Coronary artery (tissue), 2 donors: ENCODE measurements around the gene CBR3.

Experiments
- DNase-seq: peaks from one replicate; pipeline ENCODE4 v3.0.0-alpha.2; 2017; ENCODE audit warnings: low spot score
- H3K27ac ChIP-seq, 2 donors: fragments of 200-600 bp; sonication (generic); one replicate each; pipeline ENCODE4 v1.5.1; 2016 to 2019
- H3K4me3 ChIP-seq: fragments of 200-600 bp; sonication (generic); 2 replicates; pipeline ENCODE4 v1.5.1; 2016; ENCODE audit warnings: mild to moderate bottlenecking, moderate library complexity
- CTCF ChIP-seq: fragments of 200-600 bp; sonication (generic); IDR thresholded peaks from one replicate; pipeline ENCODE4 v1.5.1; 2019; ENCODE audit warnings: antibody characterized with exemption

CBR3 gene

GRCh38 chr21:36134803-36135390 lies at the start of gene CBR3:
CBR3 (plus strand) TSS chr21:36135079; CDS start chr21:36135193, 114 bp downstream.
- no peak for TF ChIP-seq CTCF
- Histone ChIP-seq H3K4me3 (peak within 1 kb of the TSS; percentile 91), H3K27ac (peak within 1 kb of the TSS; percentile 81 to 98)
- peak; percentile 87 for DNase-seq

DNA sequence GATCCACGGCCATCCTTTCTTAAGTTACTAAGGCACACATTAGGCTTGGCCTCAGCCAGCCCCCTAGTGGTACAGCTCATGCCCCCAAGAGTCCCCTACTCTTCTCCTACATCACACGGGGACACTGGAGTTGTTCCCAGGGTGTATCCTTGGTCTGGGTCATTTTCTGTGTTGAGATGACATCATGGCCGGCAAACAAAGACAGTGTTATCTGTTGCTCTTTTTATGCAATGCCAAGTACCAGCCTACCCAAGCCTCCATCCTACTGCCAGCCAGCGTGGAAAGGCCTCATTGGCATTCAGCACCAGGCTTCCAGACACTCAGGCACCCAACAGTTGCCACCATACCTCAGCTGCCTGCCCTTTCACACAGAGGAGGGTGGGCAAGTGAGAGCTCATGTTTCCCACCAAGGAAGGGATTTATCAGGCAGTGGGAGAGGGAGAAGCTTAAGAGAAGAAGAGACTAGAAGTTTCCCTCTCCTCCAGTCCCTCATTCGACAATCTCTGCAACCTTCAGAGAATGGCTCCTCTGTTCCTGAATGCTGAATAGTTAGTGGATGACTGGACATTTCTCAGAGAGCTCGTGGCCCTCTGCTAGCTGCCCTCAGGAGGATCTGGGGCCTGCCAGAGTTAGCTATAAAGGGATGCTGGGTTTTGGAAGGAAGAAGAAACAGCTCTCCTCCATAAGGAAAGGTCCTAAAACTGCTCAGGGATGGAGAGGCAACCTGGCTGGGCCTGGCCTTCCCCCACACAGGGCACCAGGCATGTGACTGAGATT lies 47.3 kb upstream of the CBR3 start:
- no peak for TF ChIP-seq CTCF
- Histone ChIP-seq H3K4me3 (no peak overlapping the region), H3K27ac (no peak overlapping the region)
- no peak for DNase-seq

DNA sequence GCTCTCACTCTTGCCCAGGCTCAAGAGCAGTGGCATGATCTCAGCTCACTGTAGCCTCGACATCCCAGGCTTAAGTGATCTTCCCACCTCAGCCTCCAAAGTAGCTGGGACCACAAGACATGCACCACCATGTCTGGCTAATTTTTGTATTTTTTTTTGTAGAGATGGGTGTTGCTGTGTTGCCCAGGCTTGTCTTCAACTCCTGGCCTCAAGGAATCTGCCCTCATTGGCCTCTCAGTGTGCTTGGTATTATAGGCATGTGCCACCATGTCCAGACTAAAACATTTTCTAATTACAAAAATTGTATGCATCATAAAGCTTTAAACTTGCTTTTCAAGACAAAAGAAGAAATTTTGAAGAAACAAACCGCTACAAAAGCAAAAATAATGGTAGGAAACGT lies 44.9 kb upstream of the CBR3 start:
- no peak overlapping the region for H3K4me3 ChIP-seq
- no peak overlapping the region for H3K27ac ChIP-seq
- no peak for DNase-seq
- TF ChIP-seq CTCF: no peak

- Histone ChIP-seq H3K27ac (no peak overlapping the region), H3K4me3 (no peak overlapping the region)
- no peak for TF ChIP-seq CTCF
- DNase-seq: no peak
Observed at GRCh38 chr21:36092681-36093080, 42.2 kb upstream of the CBR3 start.

- H3K4me3 ChIP-seq: no peak overlapping the region
- no peak for TF ChIP-seq CTCF
- no peak for DNase-seq
- no peak overlapping the region for H3K27ac ChIP-seq
Observed at GRCh38 chr21:36093512-36093911, 41.4 kb upstream of the CBR3 start.

DNA sequence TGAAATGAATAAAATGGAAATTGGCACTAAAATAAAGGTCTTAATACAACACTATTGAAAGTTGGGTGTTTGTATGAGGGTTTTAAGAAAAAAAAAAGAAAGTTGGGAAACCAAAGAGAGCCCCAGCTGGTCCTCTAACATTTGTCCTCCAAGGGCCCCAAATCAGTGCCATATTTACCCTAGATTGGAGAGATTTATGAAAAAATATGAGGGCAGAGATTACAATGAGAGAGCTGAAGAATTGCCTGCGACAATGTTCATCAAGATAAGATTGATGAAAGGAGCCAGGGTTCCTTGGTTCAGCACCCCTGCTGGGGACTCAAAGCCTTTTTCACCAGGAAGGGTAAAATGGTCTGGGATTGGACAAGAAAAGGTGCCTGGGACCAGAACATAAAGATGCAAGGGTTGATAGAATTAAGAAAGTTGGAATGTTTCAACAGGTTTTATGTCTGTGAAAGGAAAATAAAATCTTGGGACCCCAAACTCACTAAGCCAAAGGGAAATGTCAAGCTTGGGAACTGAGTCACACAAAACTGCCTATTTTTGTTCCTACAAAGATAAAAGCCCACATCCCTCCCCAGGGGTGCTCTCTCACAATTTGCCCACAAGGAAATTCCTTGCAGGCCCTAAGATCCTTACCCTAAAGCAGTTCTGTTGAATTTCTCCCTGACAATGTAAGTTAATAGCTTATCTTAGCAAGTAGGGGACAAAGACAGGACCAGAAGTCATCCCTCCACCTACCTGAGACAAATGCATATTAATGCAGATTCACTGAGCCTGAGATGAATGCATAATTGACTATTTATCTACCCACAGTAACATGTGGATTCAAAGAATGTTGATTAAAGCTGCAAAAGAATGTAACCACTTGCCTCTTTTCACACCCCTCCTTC lies 38.2 kb upstream of the CBR3 start:
- no peak for DNase-seq
- Histone ChIP-seq H3K4me3 (no peak overlapping the region), H3K27ac (no peak overlapping the region)
- TF ChIP-seq CTCF: no peak
